HG02759 (cell line): ENCODE measurements around the gene TUBGCP3.

Experiments used
- ATAC-seq: cut with Tn5 transposase; IDR thresholded peaks from one replicate; pipeline ENCODE4 v1.9.1; 2021; ENCODE audit warnings: mild to moderate bottlenecking, moderate library complexity; ENCODE audit not compliant: unreplicated experiment

The TUBGCP3 gene

GRCh38 chr13:112445411-112446271 lies 142.3 kb downstream of the TUBGCP3 start:
- no peak for ATAC-seq

- ATAC-seq: no peak
Observed at GRCh38 chr13:112444416-112445399, 143.2 kb downstream of the TUBGCP3 start.

GRCh38 chr13:112443995-112444311 lies 144.0 kb downstream of the TUBGCP3 start:
- ATAC-seq: peak; percentile 78

- no peak for ATAC-seq
Observed at GRCh38 chr13:112443191-112443994, 144.6 kb downstream of the TUBGCP3 start.

- ATAC-seq: no peak
Observed at GRCh38 chr13:112442483-112443090, 145.4 kb downstream of the TUBGCP3 start.

GRCh38 chr13:112441779-112442310 lies 146.1 kb downstream of the TUBGCP3 start:
- ATAC-seq: no peak

- ATAC-seq: no peak
Observed at GRCh38 chr13:112441226-112441625, 146.7 kb downstream of the TUBGCP3 start.

- no peak for ATAC-seq
Observed at GRCh38 chr13:112438515-112438914, 149.4 kb downstream of the TUBGCP3 start.

- no peak for ATAC-seq
Observed at GRCh38 chr13:112438094-112438493, 149.9 kb downstream of the TUBGCP3 start.

- no peak for ATAC-seq
Observed at GRCh38 chr13:112435973-112436372, 152.0 kb downstream of the TUBGCP3 start.
